ENCODE measurements around the gene ZBTB3.
"Not testable (repeated sequence)": the region's sequence is repeated elsewhere in the genome, so short reads cannot be mapped to it uniquely, and the experiment has no call there.

Gene ZBTB3

GRCh38 chr11:62716206-62716605 lies 37.8 kb downstream of the ZBTB3 start:
- DNase-seq (ENCODE audit: low read depth in 2 of 2): no peak

DNA sequence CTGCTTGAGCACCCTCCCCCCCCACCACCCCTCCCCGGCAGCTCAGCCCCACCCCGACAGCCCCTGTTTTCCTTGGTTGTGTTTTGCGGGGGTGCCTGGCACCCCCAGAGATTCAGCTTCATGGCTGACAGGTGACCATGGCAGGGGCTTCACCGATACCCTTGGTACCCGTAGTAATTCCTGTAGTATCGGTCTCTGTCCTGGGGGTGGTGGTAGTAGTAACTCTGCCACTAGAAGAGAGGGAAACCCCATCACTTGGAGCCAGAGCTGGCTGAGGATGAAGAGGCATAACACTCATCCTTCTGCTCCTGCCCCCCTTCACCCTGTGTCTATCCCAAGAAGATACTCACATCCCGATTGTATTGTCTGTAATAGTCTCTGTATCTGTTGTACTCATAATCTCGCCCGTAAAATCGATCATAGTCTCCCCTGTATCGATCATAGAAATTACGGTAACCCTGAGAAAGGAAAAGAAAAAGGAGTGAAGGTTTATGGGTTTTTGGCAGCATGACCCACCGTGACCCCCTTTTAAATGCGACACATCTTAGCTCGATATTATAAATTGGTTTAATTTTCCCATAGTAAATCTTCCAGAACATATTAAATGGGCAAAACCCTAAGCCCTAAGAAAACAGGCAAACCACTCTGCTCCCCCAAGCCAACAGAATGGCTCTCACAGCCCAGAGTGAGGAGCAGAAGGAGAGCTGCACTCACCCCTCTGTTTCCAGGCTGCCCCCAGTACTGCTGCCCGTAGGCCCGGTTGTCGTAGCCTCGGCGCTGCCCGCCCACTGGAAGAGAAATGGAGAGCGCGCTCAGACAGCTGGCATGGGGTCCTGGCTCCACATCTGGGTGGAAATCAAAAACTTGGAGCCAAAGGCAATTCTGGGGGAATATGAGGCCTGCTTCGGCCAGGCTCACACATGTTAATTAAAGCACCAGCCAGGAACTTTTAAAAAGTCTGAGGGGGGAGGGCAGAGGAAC lies 38.5 kb downstream of the ZBTB3 start:
- DNase-seq (ENCODE audit: low read depth in 2 of 2): no peak

DNA sequence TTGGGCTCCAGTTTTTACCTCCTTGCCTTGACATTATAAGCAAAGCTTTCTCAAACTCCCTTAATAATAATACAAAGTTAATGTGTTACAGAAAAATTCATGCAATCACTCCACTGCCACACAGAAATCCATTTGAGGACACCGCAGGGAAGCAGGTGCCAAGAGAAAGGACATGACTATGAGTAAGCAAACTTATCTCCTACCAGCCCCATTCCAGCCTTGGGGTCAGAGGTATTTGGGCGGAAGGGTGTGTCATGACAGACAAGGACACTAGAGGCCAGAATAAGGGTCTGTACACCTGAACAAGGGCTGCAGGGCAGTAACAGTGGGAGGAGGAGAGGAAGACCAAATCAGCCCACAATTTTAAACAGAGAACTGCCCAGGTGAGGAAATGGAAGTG lies 40.6 kb downstream of the ZBTB3 start:
- DNase-seq (ENCODE audit: low read depth in 2 of 2): no peak

DNA sequence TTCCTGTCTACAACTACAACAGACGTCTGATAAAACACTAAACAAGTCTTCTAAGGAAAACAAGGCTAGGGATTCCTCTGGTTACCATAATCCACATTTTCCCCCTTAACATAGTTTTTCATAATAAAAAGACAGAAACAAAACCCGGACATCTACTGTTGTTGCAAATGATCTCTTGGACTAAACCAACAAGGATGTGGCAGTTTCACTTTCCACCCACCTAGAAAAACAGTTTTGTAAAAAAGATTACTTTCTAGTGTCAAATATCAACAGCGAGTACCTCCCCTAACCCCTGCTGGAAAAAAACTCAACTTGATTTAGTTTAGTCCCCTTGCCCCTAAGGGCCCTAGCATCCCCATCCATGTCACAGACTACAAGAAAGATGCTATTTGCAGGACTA lies 41.1 kb downstream of the ZBTB3 start:
- no peak for DNase-seq (ENCODE audit: low read depth in 2 of 2)

DNA sequence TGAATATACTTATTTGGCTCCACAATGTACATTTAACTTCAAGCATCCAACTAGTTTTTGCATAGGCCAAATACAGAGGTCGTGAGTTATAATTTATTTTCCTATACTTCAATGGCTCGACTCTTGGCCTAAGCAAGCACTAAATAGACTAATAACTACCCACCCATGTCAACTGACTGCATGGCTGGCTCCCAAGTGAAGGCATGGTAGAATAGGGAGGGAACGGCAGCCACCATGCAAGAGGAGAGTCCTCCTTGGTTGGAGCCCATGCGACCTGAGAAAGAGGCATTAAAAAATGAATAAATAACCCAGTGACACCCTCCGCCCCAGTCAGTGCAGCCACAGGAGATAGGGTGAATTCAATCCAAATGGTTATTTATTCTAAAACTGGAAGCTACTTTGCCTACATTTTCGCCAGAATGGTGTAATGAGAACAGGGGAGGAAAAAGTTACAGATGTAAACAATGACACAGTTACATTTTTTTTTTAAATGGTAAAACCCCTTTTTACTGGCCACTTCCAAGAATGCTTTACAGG lies 41.6 kb downstream of the ZBTB3 start:
- DNase-seq (ENCODE audit: low read depth in 2 of 2): no peak

DNA sequence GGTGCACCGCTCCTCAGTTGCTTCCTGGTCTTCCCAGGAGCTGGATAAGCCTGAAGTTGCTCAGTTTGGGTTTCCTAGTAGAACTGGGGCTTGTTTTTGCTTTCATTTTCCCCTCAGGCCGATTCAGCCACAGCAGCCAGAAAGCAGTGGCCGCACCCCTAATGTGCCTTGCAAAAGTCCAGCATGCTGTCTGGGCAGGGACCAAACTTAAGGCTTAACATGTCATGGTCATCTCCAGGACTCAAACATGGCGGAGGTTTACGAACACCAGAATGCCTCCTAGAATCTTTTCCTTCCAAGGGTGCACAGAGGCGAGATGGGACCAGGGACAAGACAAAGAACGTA lies 44.0 kb downstream of the ZBTB3 start:
- DNase-seq (ENCODE audit: low read depth in 2 of 2): no peak

GRCh38 chr11:62709247-62710000 lies 44.5 kb downstream of the ZBTB3 start:
- DNase-seq (ENCODE audit: low read depth in 2 of 2): peak; percentile 92 to 96

DNA sequence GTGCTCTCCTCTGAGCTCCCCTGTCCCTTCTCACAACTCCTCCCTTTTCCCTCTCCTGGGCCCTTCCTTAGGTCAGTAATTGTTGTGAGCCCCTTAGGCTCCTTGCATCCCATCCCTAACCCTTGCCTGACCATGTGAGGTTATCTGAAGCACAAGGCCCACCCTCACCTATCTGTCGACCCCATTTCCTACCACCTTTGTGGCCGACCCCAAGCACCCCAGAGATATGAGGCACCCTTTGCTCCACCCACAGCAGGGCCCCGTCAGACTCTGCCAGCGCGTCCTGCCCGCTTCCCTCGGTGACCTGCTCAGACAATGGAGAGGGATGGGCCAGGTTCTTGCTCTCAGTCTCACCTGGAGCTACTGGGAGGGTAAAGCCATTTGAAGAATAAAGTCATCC lies 45.2 kb downstream of the ZBTB3 start:
- no peak for DNase-seq (ENCODE audit: low read depth in 2 of 2)

DNA sequence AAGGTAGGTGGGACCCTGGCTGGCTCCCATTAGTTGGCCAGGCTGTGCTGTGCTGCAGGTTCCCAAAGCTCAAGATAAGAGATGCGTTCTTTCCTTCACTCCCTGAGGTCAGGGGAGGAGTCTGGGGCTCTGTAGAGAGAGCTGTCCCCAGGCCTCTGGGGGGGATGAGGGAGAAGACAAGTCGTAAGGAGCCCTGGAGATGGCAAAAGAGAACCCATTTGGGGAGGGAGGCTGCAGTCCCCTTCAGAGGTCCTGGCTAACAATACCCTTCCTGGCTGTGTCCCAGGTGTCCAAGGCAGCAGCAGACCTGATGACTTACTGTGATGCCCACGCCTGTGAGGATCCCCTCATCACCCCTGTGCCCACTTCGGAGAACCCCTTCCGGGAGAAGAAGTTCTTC lies 45.6 kb downstream of the ZBTB3 start:
- DNase-seq (ENCODE audit: low read depth in 2 of 2): no peak

DNA sequence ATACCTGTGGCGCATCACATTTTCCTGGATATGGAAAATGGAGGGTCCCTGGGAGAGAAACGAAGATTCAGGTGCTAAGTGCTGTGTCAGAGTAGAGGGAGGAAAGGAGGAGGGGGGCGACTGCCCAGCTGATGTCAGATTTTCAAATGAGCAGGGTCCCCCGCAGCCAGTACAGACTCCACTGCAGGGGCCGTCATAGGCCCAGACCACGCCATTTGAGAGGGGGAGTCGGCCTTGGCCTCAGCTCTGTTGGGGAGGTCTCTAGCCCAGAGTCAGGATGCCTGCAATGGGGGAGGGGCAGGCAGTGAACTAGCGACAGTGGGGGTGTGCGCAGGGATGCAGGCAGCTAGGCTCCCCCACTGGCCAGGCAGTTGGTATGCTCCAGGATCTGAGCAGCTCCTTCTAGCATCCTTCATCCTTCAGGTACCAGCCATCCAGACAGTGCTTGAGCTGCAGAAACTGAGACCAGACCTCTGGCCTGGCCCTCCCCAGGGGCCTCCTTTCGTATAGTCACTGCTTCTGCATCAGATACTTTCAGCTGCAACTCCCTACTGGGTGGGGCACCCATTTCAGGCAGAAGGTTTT lies 46.6 kb downstream of the ZBTB3 start, which contains the start of the genes BSCL2 and GNG3:
Gene BSCL2 (minus strand): TSS at position 148 of the 585 bp plus-strand sequence. CDS start 229 bp downstream, outside the sequence.
Gene GNG3 (plus strand): TSS at position 400 of the 585 bp plus-strand sequence. CDS start 620 bp downstream, outside the sequence.
- no peak for DNase-seq (ENCODE audit: low read depth in 2 of 2)

DNA sequence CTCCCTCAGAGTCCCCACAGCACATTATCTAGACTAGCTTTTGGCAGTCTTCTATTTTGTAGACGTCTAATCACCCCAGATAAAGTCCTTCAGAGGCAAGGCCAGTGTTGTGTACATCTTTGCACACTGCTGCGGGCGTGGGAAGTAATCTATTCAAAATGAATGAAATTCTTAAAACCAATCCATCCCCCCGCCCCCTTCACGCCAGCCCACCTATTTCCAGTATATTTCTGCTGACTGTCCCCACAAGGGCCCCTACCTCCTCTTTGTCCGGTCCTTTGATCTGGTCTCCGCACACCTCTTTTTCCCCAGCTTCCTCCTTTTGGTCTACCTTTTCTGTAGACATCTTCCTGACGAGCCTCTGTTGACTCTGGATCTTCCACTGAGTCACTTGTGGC lies 47.1 kb downstream of the ZBTB3 start:
- no peak for DNase-seq (ENCODE audit: low read depth in 2 of 2)

- peak; percentile 89 to 91 for DNase-seq (ENCODE audit: low read depth in 2 of 2)
These were observed 47.8 kb downstream of the ZBTB3 start for GRCh38 chr11:62705880-62706849.

GRCh38 chr11:62705413-62705812 lies 48.5 kb downstream of the ZBTB3 start:
- DNase-seq (ENCODE audit: low read depth in 2 of 2): no peak

- not testable (repeated sequence) for DNase-seq (ENCODE audit: low read depth in 2 of 2)
These were observed 50.0 kb downstream of the ZBTB3 start for GRCh38 chr11:62703921-62704320.

- DNase-seq (ENCODE audit: low read depth in 2 of 2): no peak
These were observed 51.7 kb downstream of the ZBTB3 start for GRCh38 chr11:62702246-62702645.
